ENCODE measurements around the gene EMP1. TPM values are rescaled to one million over a fixed set of nuclear protein-coding genes. Genes with fewer than 3 reads are reported as not detected.

The EMP1 gene, protein sequence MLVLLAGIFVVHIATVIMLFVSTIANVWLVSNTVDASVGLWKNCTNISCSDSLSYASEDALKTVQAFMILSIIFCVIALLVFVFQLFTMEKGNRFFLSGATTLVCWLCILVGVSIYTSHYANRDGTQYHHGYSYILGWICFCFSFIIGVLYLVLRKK
- 16.6 TPM for total RNA-seq

DNA sequence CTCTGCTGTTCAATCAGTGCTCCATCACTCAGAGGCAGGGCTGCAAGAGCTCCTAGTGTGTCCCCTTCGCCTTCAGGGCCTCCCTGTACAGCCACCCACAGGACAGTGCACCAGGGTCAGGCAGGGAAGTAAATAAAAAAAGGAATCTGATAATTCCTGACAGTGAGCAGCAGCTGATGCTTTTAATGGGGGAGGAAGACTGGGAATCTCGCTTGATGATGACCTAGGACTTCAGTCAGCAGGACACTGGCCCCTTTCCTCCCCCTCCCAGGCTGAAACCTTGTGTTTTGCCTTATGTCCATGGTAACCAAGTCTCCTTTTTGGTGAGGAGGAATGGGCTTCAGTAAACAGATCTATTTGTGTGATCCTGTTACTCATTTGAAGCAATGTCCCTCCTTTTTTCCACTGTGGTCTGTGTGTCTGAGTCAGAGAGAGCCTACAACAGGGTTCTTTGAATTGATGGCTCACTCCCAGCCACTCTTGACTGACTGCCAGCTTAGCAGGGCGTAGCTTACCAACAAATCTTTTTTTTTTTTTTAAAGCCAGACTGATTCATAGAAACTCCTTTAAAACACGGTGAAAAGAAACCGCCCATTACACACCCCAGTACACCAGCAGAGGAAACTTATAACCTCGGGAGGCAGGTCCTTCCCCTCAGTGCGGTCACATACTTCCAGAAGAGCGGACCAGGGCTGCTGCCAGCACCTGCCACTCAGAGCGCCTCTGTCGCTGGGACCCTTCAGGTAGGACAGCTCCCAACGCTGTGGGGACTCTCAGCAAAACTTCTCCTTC lies at the start of gene EMP1:
Gene EMP1, plus strand, starts transcription at position 597 of the 792 bp plus-strand sequence. CDS start 14,785 bp downstream, outside the sequence.
- no peaks in the 10 kb centered on the region for H3K27me3 ChIP-seq (ENCODE audit: insufficient read depth, low read length)
- H3K4me1 ChIP-seq (ENCODE audit: insufficient read depth, low read length), result peaks cover 48% of the 10 kb centered on the region
- H3K9me3 ChIP-seq (ENCODE audit: low read depth, low read length), result no peaks in the 10 kb centered on the region
- peak within 1 kb of the TSS; percentile 22 for H3K4me3 ChIP-seq (ENCODE audit: low read length)

DNA sequence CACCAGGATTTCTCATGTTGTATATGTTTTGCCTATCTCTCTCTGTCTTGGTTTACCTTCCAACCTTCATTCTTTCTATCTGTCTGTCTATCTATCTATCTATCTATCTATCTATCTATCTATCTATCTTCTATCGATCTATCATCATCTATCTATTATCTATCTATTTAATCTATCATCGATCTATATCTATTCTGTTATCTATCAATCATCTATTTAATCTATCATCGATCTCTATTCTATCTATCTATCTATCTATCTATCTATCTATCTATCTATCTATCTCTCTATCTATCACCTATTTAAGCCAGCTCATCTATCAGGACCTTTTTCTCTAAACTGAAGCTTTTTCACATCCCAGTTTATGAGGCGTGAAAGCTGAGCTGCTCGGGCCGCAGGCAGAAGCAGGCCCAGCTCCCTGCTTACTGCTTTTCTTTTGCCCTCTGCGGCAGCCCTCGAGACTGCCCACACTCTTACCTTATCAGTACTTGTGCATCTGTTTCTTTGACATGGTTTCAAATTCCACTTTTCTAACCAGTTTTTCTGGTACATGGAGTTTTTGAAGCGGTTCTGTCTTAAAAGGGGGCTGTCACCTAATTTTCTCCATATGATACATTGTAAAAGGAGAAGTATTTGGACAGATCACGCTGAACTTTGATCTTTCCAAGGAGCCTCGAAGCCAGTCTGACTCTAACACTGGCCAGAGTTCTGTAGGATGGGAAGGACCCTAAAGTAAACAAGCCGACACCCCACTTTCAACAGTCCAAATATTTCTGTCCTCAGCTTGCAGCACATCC lies 48.6 kb upstream of the EMP1 start:
- Histone ChIP-seq H3K4me1 (ENCODE audit: insufficient read depth, low read length) (peaks cover 15% of the 10 kb centered on the region), H3K9me3 (ENCODE audit: low read depth, low read length) (no peaks in the 10 kb centered on the region)

DNA sequence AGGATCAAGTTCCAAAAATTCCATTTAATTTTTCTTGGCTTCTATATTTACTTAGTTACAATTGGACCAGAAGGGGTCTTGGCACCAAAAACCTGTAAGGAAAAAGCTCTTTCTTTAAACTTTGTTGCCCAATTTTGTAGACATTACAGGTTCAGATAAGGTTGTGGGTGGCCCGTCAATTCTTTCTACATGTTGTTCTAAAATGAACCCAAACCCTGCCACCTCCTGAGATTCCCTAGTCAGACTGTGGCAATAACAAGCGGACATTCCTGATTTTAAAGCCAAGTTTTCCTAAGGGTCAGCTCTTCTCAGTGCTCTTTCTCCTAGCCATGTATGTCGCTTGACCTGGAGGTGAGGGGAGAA lies 48.1 kb upstream of the EMP1 start:
- Histone ChIP-seq H3K4me3 (ENCODE audit: low read length) (no peak overlapping the region), H3K9me3 (ENCODE audit: low read depth, low read length) (no peaks in the 10 kb centered on the region), H3K27me3 (ENCODE audit: insufficient read depth, low read length) (peaks cover 4% of the 10 kb centered on the region), H3K4me1 (ENCODE audit: insufficient read depth, low read length) (peaks cover 15% of the 10 kb centered on the region)

More for the DNA sequence above, 48.6 kb upstream of the EMP1 start:
- Histone ChIP-seq H3K4me3 (ENCODE audit: low read length) (no peak overlapping the region), H3K27me3 (ENCODE audit: insufficient read depth, low read length) (peaks cover 4% of the 10 kb centered on the region)

DNA sequence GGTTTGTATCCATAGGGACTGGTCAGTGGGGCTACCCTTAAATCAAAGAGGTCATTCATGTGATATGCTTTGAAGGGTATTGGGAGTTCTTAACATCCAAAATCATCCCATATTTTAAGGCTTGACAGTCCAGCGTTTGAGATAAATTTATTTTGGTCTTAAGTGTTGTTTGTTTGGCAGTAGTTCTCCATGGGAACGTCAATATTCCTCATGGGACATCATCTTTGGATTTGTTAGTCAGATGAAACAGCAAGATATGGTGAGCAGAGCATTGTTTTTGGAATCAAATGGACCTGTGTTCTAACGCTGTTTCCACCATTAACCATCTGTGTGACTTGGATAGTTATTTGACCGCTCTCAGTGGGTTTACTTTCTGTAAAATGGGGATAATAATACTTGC lies 47.1 kb upstream of the EMP1 start:
- Histone ChIP-seq H3K4me1 (ENCODE audit: insufficient read depth, low read length) (peaks cover 13% of the 10 kb centered on the region), H3K9me3 (ENCODE audit: low read depth, low read length) (no peaks in the 10 kb centered on the region)

DNA sequence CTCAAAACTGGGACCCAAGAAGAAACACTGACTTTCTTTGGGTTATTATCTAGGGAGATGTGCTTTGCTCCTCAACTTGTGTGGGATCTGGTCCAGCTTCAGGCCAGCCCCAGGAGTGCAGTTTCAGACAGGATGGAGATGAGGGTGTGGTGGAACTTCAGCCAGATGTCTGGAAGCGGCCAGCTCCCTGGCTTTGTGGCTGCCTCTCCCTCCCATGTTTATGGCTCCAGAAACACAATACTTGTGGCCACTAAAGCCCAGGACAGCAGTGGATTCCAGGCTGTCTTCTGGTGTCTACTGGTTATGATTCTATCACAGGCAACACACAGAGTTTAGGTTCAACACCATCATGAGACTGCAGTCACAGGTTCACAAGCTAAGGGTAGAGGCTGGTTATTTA lies 44.2 kb upstream of the EMP1 start:
- peaks cover 4% of the 10 kb centered on the region for H3K27me3 ChIP-seq (ENCODE audit: insufficient read depth, low read length)
- H3K4me1 ChIP-seq (ENCODE audit: insufficient read depth, low read length), result peaks cover 13% of the 10 kb centered on the region
- no peaks in the 10 kb centered on the region for H3K9me3 ChIP-seq (ENCODE audit: low read depth, low read length)
- H3K4me3 ChIP-seq (ENCODE audit: low read length), result no peak overlapping the region

More for the DNA sequence above, 47.1 kb upstream of the EMP1 start:
- no peak overlapping the region for H3K4me3 ChIP-seq (ENCODE audit: low read length)
- H3K27me3 ChIP-seq (ENCODE audit: insufficient read depth, low read length), result peaks cover 4% of the 10 kb centered on the region

DNA sequence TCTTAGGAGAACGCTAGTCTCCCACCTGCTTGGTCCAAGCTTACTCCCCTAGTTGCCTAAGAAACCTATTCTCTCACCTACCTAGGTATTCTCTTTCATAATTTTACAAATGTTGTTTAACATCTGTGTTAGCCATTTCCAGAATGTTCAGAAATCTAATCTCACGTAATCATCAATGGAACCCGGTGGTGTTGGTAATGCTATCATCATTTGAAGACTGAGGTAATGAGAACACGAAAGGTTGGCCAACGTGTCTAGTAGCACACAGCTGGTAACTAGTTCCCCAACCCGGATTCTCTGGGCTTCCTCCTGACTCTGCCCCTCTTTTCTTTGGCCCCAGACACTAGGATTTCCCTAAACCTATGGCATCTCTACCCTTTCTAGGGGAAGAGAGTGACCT lies 43.8 kb upstream of the EMP1 start:
- peaks cover 13% of the 10 kb centered on the region for H3K4me1 ChIP-seq (ENCODE audit: insufficient read depth, low read length)
- H3K9me3 ChIP-seq (ENCODE audit: low read depth, low read length), result no peaks in the 10 kb centered on the region
- peaks cover 4% of the 10 kb centered on the region for H3K27me3 ChIP-seq (ENCODE audit: insufficient read depth, low read length)
- no peak overlapping the region for H3K4me3 ChIP-seq (ENCODE audit: low read length)

DNA sequence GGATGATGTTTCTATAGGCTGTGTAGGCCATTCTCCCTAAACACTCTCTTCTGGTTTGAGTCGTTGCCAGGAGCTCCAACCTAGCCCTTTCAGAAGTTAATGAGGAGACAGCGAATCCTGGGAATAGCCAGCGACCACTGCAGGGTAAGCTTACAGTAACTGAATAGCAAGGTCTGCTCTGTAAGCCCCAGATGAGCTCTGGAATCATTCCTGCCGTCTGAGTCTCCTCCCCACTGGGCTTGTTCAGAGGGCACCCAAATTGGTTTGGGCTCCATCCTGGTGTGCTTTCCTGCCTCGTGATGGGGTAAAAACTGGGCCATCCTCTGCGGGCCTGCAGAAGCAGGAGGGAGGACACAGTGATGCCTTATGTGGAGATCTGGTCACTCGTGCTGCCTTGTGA lies 43.3 kb upstream of the EMP1 start:
- no peaks in the 10 kb centered on the region for H3K9me3 ChIP-seq (ENCODE audit: low read depth, low read length)
- H3K27me3 ChIP-seq (ENCODE audit: insufficient read depth, low read length), result peaks cover 4% of the 10 kb centered on the region
- peaks cover 13% of the 10 kb centered on the region for H3K4me1 ChIP-seq (ENCODE audit: insufficient read depth, low read length)
- no peak overlapping the region for H3K4me3 ChIP-seq (ENCODE audit: low read length)

DNA sequence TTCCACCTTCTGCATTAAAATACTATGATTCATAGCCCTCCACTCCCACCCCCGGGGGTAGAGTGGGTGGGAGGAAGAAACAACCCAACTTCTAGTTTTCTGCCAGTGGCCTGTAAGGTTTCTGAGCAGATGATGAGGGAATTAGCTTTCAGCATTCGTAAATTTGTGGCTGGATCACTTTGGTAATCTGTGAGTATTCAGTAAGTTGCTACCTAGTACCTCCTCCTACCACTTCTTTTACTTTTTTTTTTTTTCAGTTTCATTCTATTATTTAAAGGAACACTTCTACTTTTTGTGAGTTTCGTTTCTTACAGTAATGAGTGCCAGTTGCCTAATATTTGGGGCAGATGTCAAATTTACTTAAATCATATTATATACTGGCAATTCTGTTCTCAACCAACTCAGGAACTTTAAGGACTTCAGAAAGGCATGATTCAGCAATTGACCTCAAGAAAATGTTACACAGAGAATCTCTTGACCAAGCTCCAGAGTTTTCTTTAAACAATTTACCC lies 42.4 kb upstream of the EMP1 start:
- Histone ChIP-seq H3K9me3 (ENCODE audit: low read depth, low read length) (no peaks in the 10 kb centered on the region), H3K4me3 (ENCODE audit: low read length) (no peak overlapping the region), H3K4me1 (ENCODE audit: insufficient read depth, low read length) (peaks cover 13% of the 10 kb centered on the region), H3K27me3 (ENCODE audit: insufficient read depth, low read length) (peaks cover 4% of the 10 kb centered on the region)

DNA sequence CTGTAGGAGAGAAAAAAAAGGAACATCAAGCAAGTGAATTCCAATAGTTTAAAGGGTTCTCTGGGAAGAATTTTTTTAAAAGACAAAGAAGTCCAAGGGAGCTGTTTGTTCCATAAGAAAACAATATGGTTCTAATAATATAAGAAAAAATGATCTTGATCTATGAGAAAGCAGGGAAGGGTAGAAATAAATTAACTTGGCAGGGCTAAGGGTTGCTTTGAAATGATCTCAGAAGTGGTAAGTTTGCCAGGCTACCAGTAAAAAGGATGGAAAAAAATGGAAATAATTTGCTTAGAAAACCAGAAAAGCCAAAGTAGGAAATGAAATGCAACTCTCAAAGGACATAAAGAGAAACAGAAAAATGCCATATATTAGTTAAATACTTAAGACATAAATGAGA lies 41.7 kb upstream of the EMP1 start:
- Histone ChIP-seq H3K27me3 (ENCODE audit: insufficient read depth, low read length) (no peaks in the 10 kb centered on the region), H3K4me3 (ENCODE audit: low read length) (no peak overlapping the region), H3K9me3 (ENCODE audit: low read depth, low read length) (no peaks in the 10 kb centered on the region), H3K4me1 (ENCODE audit: insufficient read depth, low read length) (peaks cover 13% of the 10 kb centered on the region)

DNA sequence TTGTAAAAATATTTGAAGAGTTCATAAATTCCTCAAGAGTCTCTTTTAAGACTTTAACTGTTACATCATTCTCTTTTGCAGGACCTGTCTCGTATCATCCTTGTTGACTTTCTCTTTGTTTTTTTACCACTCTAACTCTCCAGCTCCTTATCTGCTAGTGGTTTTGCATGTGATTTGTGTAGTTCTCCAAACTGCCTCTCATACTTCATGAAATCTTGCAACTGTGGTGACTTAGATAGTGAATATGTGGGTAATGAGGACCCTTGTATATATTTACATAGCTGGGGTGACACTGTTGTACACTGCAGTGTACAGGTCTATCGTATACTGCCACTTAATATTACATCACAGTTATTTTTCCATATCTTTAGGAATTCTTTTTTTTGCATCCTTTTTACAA lies 40.2 kb upstream of the EMP1 start:
- Histone ChIP-seq H3K27me3 (ENCODE audit: insufficient read depth, low read length) (no peaks in the 10 kb centered on the region), H3K4me3 (ENCODE audit: low read length) (no peak overlapping the region), H3K9me3 (ENCODE audit: low read depth, low read length) (no peaks in the 10 kb centered on the region), H3K4me1 (ENCODE audit: insufficient read depth, low read length) (peaks cover 13% of the 10 kb centered on the region)

DNA sequence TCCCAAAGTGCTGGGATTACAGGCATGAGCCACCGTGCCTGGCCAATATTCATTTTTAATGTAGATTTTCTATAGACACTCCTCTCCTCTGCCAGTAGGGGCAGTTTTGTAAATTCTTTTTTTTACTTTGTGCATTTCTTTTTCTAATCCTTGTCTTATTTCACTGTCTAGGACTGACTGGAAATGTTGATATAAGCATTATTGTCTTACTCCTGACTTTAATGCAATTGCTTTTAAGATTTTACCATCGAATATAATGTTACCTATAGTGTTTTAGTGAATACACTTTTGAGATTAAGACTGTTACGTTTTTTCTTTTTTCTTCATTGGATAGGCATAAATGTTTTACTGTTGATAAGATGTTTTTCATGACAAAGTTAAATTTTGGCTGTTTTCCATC lies 35.4 kb upstream of the EMP1 start:
- H3K4me3 ChIP-seq (ENCODE audit: low read length), result no peak overlapping the region
- peaks cover 15% of the 10 kb centered on the region for H3K4me1 ChIP-seq (ENCODE audit: insufficient read depth, low read length)
- H3K9me3 ChIP-seq (ENCODE audit: low read depth, low read length), result no peaks in the 10 kb centered on the region
- H3K27me3 ChIP-seq (ENCODE audit: insufficient read depth, low read length), result no peaks in the 10 kb centered on the region

DNA sequence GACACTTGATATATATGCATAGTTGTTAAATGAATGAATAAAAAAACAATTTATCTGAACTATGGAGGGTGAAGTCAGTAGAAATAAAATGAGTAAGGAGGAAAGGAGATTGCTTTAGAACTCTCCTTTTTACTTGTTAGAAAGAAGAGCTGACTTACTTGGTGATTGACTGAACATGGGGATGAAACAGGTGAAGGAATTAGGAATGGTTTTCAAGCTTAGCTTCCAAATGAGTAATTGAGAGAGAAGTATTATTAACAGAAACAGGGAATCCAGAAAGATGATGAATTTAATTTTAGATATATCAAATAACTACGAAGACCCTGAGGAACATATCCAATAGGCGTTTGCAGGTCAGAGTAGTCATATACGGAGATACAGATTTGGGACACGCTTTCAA lies 33.6 kb upstream of the EMP1 start:
- Histone ChIP-seq H3K9me3 (ENCODE audit: low read depth, low read length) (no peaks in the 10 kb centered on the region), H3K4me1 (ENCODE audit: insufficient read depth, low read length) (peaks cover 21% of the 10 kb centered on the region), H3K4me3 (ENCODE audit: low read length) (no peak overlapping the region), H3K27me3 (ENCODE audit: insufficient read depth, low read length) (no peaks in the 10 kb centered on the region)

DNA sequence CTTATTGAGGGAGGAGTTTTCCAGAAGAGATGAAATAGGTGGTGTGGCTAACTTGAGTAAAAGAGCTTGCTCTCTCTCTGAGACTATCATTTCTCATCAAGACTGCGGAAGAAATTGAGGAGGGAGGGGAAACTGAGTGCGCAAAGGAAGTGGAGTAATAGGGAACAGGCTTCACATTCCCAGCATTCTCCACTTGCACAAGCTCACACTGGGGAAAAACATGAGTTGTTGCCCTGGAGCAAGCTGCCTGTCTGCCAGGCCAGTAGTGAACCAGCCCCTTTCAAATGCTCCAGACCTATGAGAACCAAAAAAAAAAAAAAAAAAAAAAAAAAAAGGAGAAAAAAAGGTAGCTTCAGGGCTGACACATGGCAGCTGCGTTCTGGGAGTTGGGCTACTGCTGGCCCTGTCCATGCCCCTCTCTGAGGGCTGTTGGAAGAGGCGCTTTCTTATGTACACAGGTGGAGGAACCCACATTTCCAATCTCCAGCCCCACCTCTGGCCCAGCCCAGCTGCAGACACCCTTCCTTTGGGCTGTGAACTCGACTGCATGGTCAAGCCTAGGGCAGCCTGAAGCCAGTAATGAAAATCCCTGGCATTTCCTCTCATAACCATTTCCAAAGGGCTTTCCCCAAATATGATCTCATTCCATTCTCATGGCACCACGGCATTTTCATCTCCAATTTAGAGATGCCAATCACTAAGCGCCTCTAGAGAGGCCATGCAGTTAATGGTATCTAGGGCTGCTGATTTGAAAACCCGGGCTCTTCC lies 32.5 kb upstream of the EMP1 start:
- Histone ChIP-seq H3K9me3 (ENCODE audit: low read depth, low read length) (no peaks in the 10 kb centered on the region), H3K27me3 (ENCODE audit: insufficient read depth, low read length) (no peaks in the 10 kb centered on the region), H3K4me3 (ENCODE audit: low read length) (no peak overlapping the region), H3K4me1 (ENCODE audit: insufficient read depth, low read length) (peaks cover 24% of the 10 kb centered on the region)

DNA sequence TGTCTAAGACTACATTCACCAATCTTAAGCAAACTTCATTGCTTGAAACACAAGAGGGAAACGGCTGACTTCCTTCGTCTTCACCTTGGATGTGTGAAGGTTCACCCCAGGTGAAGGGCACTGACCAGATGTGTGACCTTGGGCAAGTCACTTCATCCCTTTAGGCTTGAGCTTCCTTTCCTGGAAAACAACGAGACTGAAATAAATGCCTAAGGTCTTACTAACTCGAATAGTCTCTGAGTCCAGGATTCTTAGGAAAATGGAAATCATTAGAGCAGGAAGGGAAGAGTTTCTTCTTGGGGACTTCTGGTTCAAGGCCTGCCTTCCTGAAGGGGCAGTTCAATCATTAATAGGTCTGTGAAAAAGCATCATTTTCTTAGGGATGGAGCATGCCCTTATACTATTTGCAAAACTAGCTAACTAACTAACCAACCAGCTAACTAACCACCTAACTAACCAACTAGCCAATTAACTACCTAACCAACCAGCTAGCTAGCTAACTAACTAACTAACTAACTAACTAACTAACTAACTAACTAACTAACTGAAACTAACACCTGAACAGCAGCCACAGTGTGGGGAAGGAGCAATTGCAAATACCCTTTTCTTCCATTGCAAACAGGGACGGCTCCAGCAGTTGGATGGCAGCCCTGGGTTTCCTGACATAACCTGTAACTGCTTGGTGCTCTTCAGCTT lies 31.5 kb upstream of the EMP1 start:
- no peak overlapping the region for H3K4me3 ChIP-seq (ENCODE audit: low read length)
- H3K27me3 ChIP-seq (ENCODE audit: insufficient read depth, low read length), result no peaks in the 10 kb centered on the region
- H3K4me1 ChIP-seq (ENCODE audit: insufficient read depth, low read length), result peaks cover 27% of the 10 kb centered on the region
- H3K9me3 ChIP-seq (ENCODE audit: low read depth, low read length), result no peaks in the 10 kb centered on the region
